ENCODE results near the gene CHL1. TPM values are rescaled to one million over a fixed set of nuclear protein-coding genes. Genes with fewer than 3 reads are reported as not detected.

Gene CHL1
- total RNA-seq, 1 donor from 2014 or later, result 0.34 TPM

- DNase-seq, result no peak
Measured at GRCh38 chr3:279325-279724, 82.8 kb downstream of the CHL1 start.

DNA sequence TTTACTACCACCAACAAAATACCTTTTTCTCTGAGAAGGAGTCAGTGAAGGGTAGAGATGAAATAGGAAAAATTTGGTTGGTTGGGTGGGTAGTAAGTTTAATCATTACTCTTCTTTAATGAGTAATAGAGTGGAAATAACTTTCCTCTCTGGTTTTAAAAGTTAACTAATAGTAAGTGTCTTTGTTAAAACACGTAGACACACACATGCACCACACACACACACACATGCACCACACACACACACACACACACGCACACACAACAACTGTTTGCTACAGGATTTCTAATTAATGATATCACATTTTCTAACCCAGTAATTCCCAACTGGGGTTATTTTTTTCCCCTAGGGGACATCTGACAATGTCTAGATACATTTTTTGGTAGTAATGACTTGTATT, 84.1 kb downstream of the CHL1 start:
- DNase-seq, result no peak

GRCh38 chr3:284322-284721, 87.8 kb downstream of the CHL1 start:
- DNase-seq, result no peak

- no peak for DNase-seq
Measured at GRCh38 chr3:288417-288816, 91.9 kb downstream of the CHL1 start.

GRCh38 chr3:291028-291427, 94.5 kb downstream of the CHL1 start:
- no peak for DNase-seq

DNA sequence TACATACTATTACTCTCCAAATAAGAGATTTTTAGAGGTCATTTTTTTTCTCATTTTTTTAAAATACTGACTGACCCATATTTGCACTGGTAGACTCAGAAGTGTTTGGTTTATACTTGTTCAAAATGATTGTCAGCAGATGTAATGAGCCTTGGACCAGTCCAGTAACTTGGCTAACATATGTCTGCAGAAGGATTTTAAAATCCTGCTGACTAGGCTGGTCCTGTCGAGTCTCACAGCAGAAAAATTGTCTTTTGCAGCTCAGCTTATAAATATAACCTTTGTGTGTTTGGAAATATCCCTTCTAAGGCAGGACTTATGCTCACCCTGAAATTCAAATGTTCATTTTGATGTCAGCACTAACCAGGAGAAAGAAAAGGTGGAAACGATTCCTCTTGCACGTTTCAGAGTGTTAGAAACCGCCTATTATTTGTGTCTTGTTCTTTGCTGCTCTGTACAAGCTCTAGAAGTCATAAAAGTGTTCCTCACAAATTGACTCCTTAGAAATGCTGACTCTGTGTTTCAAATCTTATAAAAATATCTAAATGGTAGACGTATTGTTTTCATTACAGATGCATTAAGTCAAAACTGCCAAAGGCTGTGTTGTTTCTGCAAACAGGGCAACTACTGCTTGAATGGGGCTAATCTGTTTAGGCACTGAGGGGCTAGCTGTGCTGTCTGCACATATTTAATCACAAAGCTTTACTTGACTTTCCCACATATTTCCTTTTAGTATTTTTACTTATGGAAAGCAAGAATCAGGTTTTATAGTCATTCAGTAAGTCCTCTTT, 95.3 kb downstream of the CHL1 start:
- no peak for DNase-seq

DNA sequence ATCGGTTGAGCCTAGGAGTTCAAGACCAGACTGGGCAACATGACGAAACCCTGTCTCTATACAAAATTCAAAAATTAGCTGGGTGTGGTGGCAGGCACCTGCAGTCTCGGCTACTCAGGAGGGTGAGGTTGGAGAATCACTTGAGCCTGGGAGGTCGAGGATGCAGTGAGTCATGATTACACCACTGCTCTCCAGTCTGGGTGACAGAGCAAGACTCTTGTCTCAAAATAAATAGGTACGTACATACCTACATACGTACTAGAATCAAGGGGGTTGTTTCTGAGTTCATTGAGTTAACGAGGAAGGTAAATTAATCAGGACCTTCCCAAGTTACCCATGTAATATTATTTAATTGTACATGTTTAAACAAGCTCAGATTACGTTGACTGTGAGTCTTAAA, 97.5 kb downstream of the CHL1 start:
- no peak for DNase-seq

DNA sequence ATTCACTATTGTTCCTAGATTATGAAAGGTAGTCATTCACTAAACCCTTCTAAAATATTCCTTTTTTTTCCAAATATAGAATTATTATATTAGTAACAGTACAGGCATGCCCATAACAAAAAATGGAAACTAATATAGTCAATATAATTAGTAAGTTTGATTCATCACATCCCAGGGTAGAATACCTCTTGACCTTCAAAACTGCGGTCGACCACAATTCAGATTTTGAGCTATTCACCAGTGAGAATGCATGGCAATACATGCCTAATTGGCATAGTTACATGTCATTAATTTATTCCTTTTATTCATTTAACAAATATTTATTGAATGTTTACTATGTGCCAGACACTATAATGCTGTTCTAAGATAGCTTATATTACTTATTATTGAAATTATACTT, 98.0 kb downstream of the CHL1 start:
- DNase-seq, result no peak

GRCh38 chr3:295166-295565, 98.6 kb downstream of the CHL1 start:
- no peak for DNase-seq

GRCh38 chr3:297585-297984, 101.0 kb downstream of the CHL1 start:
- DNase-seq, result no peak

GRCh38 chr3:299590-300301, 103.2 kb downstream of the CHL1 start:
- DNase-seq, result no peak

DNA sequence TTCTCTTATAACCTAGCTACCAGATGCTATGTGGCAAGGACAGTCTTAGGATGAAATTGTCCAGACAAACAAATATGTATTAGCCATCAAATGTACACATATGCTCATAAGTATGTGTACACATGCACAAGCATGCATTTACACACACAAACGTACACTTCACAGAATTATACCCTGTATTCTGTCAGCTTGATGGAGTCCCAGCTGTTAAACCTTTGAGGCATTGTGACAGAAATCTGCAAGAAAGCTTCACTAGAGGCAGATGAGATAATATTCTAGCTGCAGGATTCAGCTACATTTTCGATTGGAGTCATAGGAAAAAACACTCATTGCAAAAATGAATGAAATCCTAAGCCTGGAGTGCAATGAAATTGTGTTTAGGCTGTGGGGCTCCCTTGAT, 110.6 kb downstream of the CHL1 start:
- no peak for DNase-seq

DNA sequence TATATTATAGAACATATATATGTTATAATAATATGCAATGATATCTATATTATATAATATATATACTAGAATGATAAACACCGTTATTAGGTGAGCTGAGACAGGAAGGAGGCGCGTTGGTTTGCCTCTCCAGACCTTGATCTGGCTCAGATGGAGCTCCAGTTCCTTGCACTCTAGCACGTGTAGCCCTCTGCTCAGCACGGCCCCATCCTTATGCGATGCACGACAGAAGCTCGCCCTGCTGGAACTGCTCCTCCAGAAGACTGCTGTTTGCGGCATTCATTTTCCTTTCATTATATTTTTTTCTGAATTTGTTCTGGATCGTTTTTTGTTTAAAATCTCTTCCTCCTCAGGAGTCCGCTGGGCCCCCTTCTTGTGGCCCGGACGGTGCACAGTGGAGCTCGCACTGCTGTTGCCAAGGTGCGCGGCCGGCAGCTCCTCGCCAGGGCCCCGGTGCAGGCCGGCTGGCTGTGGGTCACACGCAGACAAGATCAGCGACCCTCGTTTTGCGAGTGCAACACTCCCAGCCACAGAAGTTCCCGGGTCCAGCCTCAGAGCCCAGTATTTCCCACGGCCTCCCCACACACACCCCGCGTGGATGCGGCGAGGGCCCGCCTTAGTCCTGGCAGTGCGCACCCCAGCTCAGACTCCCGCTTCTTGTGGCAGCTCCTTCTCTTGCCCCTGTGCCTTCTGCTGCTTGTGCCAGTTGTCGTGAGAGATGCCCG, 112.2 kb downstream of the CHL1 start:
- DNase-seq, result no peak

- DNase-seq, result no peak
Measured at GRCh38 chr3:312160-312733, 115.7 kb downstream of the CHL1 start.

DNA sequence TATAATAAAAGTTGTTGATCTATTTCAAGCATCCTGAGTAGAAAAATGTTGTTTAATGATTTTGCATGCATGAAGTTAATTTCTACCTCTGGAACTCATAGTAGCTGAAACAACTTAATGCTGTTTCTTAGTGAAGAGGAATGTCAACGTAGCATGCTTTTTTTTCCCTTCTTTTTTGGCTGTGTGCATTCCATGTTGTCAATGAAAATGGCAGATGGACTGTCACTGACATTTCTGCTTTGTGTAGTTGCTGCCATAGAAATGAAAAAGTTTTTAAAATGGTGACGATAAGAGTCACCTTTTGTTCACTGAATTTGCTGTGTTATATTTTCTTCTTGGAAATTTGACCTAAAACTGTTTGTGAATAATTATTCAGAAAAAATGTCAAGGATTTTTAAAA, 116.3 kb downstream of the CHL1 start:
- no peak for DNase-seq

DNA sequence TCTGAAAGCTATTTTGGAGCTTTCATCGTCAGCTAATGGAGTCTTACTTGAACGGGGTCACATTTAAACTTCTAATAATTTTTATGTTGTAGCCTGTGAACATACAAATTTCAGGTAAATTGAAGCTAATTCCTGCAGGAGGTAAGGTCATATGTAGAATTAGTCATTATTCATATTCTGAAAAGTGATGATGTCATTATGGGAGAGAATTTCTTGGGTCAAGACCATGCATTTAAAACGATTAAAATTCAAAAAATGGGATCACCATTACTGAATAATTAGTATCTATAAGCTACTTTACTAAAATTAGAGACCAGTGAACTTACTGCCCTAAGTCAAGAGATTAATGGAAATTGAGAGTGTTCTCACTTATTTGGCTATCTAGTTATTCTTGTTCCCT, 120.4 kb downstream of the CHL1 start:
- DNase-seq, result no peak

DNA sequence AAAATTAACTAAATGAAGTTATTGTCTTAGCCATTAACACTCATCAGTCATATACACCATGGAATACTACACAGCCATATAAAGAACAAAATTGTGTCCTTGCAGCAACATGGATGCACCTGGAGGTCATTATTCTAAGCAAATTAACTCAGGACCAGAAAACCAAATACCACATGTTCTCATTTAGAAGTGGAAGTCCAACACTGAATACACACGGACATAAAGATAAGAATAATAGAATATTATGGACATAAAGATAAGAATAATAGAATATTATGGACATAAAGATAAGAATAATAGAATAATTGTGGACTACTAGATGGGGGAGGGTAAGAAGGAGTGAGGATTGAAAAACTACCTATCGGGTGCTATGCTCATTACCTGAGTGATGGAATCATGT, 122.3 kb downstream of the CHL1 start:
- no peak for DNase-seq

DNA sequence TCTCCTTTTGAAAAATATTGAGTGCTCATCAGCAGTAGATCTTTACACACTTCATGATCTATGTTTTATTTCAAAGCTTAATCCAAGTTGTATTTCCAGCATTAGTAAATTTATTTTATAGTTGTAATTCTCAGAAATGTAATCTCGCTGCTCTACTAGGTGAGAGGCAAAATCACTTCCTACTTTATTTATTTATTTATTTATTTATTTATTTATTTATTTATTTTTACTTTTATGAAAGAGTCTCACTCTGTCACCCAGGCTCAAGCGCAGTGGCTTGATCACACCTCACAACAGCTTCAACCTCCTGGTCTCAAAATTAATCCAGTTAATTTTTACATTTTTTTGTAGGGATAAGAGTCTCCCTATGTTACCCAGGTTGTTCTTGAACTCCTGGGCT, 127.9 kb downstream of the CHL1 start:
- DNase-seq, result no peak

GRCh38 chr3:325495-325894, 128.9 kb downstream of the CHL1 start:
- DNase-seq, result no peak

- no peak for DNase-seq
Measured at GRCh38 chr3:330494-331115, 134.0 kb downstream of the CHL1 start.

DNA sequence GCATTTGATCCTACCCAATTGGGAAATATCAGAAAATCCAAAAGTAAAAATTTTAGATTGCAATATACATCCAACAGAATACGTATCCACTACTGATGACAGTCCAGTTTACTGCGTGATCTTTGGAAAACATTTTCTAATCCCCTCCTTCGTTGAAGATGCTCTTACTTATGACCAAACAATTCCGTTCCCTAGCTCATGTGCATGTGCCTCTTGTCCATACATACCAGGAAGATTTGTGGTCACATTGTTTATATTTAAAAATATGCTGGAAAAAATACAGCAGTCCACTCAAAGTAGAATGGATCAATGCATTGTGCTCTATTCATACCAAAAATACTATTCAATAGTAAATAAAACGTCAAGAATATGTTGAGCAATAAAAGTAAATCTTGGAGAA, 135.3 kb downstream of the CHL1 start:
- no peak for DNase-seq

GRCh38 chr3:332701-333100, 136.1 kb downstream of the CHL1 start:
- DNase-seq, result no peak

DNA sequence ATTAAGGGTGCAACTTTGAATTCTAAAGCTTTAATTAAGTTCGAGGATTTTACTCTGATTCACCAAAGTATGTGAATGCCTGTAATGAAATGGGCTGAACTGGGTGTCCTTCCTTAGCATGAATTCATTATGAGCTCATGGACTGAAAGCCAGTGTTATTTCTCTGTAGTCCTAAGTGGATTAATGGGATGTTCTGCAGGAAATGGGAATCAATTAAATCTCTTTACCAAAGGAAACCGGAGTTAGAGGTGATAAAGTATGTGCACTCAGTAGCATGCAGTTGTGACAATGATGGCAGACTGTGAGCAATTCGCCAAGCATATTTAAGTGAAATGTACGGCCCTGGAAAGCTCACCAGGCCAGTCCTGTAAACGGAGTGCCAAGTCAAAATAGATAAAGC, 138.7 kb downstream of the CHL1 start:
- DNase-seq, result no peak

All from dermis blood vessel endothelial cell (primary cell).